ENCODE results near the gene DPYSL4.

Gene DPYSL4

DNA sequence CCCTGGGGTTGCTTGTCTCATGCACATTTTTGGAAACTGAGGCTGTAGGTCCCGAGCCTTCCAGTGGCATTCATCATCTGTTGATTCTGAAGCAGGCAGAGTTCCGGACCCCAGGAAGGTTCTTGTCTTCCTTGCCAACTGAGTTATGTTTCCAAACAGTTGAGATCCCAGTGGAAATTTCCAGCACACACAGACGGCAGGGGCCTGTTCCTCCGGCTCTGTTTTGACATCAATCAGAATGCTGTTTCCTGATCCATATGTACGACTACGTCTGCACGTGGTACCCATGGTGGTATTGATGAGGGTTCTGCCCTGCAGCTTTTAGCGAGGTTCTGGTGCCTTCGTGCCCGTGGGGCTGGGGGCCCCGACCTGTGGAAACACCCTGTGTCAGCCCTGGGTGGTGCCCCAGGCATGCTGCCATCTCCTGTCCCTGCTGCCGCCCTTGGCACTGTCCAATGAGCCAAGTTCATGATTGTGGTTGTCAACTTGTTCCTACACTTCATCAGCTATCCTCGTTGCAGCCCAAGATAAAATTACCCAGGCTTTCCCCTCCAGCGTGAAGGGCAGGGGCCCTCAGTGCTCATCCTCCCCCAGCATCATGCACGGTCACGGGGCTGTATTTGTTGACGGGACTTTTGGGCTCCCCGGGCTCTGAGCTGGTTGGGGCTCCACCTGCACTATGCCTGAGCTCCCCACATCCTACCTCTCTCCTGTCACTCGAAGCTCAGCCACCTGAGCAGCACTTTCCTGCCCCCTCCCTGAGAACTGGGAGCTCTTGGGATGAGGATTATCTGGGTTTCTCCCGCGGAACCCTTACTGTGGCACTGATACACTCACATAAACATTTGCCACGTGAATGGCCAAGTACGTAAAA, 7.8 kb upstream of the DPYSL4 start:
- no peak for DNase-seq (ENCODE audit: low spot score)

GRCh38 chr10:132179551-132180392, 7.0 kb upstream of the DPYSL4 start:
- DNase-seq (ENCODE audit: low spot score): no peak

DNA sequence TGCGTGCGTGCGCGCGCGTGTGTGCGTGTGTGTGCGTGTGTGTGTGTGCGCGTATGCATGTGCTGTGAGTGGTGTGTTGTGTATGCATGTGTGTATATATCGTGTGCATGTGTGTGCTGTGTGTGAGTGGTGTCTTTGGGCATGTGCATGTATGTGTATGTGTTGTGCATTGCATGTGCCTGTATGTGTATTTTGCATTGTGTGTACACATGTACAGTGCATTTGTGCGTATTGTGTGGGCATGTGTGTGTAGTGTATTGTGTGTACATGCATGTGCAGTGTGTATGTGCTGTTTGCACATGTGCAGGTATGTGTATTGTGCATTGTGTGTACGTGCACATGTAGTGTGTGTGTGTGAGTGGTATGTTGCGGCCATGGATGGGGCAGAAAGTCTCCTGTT, 6.0 kb upstream of the DPYSL4 start:
- DNase-seq (ENCODE audit: low spot score): no peak

DNA sequence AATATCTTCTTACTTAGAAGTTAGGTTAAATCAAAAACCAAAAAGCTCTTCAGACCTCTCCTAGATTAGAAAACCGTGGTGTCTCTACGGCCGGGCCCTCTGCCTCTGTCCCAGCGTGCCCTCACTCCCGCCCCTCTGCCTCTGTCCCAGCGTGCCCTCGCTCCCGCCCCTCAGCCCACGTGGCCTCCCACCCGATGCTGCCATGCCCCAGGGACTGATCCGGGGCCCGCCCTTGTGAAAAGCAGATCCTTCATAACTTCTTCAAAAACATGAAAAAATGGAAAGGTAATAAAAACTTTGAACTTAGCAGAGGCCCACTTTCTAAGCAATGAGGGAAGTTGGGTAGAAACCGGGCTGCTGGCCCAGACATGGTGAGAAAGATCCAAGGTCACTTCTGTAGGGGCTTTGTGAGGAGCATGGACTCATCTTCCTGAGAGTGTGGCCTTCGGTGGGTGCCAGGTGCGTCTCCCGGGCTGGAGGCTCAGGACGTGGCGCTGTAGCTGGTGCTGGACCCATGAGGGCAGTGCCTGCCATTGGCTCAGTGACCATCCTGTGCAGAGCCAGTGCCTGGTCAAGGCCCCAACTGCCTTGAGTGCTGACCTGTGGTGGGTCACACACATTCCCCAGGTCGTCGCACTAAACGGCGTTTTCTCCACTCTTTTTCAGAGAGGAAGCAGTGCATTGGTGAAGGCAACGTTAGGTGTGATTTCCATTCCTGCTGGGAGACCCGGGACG, 4.9 kb upstream of the DPYSL4 start:
- DNase-seq (ENCODE audit: low spot score): no peak

DNA sequence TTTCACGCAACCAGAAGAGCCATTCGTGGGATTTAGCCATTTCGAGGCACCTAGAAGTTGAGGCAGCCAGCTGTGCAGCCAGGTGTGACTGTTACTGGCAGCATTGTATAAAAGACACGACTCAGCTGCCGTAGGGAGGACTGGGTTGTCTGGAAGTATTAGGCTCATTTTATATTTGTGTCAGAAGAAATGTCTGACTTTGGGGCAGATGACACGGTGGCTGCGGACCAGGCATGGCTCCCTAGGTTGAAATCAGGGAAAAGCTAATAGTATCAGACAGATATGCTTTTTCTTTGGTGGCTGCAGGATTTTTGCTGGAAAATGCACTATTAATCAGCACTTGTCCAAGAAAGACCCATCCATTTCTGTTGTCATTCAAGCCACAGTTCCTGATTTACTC, 4.2 kb upstream of the DPYSL4 start:
- DNase-seq (ENCODE audit: low spot score): no peak

DNA sequence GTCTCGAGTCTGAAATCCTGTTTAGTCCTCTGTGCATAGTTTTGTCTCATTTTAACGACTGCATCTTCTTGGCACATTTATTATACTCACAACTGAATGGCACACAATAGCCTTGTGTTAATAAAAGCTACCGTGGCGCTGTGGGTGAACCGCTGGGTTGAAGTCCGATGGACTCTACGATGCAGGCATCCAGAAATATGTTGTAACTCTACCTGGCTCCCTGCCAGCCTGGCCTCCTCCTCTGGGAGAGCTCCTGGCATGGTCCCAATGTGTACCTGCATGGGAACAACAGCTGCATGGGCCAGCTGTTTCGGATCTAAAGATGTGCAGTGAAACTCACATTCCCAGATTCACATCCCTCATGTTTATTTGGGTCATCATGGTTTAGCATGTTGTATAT, 3.7 kb upstream of the DPYSL4 start:
- DNase-seq (ENCODE audit: low spot score): no peak

DNA sequence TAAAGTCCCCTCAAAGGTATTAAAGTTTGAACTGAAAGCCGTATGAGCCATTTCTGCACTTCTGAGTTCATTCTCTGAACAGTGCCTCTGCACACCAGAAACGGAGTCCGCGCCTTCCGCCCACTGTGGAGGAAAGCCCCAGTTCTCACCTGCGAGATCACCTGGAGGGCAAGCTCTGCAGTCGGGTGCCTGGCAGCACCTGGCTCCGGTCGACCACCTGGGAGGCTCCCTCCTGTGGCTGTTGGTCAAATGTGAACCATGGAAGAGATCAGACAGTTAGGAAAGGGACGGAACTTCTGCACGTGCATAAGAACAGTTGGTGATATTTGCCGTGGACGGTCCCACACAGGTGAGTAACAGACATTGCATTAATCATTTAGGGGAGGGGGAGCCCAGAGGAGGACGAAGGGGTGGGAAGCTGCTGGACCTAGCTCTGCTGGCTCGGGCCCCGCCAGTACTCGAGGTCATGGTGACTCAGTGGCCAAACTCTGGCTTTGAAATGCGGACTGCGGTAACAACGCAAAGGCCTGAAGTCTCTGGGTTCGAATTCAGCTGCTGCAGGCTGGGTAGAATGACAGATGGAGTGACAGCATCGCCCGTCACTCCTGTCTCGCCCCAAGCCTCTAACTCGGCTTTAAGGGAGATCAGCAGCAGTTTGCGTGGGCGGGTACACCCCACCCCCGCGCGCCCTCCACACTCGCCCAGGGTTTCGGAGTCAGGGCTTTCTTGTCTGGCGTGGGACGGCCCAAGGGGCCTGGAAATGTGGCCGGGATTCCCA, 1.7 kb upstream of the DPYSL4 start:
- DNase-seq (ENCODE audit: low spot score): no peak

DNA sequence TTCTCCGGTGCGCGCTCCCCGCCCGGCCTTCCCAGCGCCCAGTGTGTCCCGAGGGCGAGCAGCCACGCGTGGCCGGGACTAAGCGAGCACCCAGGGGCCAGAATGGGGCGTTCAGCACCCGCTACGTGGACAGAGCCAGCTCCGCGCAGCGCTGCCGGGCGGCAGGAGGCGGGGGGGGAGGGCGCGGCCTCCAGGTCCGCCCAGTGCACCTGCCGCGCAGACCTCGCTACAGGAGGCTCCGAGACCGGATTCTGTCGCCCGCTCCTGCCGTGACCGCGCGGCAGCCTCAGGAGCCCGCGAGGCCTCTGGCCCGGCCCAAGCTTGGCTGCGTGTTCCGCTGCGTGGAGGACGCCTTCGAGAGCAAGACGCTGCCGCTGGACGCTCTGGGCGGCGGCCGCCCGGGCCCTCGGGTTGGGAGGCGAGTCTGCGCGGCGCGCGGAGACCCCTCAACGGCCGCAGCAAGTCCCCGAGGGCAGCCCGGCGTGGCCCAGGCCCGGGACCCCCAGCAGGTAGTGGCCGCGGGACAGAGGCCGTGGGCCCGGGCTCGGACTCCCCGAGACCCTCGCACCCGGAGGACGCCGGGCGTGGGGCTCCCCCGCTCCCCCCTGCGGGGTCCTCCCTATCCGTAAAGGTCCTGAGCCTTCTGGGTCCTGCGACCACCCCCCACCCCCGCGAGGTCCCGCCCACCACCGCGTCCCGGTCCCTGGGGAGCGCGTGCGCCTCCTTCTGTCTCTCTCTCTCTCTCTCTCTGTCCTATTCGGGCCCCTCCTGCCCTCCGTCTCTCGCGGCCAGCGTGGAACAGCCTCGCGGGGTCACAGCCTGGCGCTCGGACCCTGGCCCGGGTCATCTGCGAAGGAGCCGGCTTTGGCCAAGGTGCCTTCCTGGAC, 904 bp upstream of the DPYSL4 start:
- peak; percentile 59 for DNase-seq (ENCODE audit: low spot score)

DNA sequence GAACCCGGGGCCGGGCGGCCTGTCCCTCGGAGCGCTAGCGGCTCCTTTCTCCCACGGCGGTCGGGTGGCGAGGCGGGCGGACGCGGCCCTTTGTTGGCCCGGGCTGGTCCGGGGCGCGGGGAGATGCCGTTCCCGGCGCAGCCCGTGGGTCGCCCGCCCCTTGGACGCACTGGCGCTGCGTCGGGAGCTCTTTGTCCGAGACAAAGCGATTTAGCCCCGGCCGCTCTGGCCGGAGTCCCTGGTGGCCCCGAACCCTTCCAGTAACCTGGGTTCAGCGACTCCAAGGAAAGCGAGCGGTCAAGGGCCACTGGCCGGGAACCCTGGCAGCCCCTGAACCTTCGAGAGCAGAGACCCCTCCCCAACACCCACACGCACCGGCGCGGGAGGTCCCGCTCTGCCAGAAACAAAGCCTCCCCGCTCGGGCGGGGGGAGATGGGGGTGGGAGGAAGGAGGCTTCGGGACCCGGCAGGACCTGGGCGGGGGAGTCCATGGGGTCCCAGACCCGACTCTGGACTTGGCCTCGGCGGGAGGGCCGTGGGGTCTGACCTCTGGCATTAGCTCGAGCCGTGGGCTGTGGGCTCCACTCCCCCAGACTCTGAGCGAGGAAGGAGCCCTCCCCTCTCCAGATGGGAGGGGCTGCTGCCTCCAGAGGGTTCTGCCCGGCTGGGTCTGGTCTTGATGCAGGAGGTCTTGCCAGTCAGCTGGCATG, 836 bp downstream of the DPYSL4 start:
- peak; percentile 40 for DNase-seq (ENCODE audit: low spot score)

GRCh38 chr10:132188331-132188730, 1.6 kb downstream of the DPYSL4 start:
- DNase-seq (ENCODE audit: low spot score): no peak

DNA sequence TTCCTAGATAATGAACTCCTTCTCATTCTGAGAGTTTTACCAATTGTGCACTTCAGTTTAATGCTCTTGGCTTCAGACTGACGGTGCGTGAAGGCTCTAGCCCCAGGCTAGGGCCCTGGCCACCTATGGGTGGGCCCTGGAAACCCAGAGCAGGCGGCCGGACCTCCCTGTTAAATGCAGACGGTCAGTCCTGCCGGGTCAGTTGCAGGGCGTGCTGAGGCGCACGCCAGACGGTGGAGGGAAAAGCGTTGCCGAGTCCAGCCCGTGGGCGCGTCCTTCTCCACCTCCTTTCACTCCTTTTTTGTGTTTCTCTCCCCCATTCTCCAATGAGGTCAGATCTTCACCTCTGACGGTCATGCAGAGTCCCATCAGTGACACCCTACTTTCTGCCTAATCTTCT, 2.3 kb downstream of the DPYSL4 start:
- DNase-seq (ENCODE audit: low spot score): no peak

- no peak for DNase-seq (ENCODE audit: low spot score)
Observed at GRCh38 chr10:132189810-132190422, 3.2 kb downstream of the DPYSL4 start.

- DNase-seq (ENCODE audit: low spot score): no peak
Observed at GRCh38 chr10:132192076-132192975, 5.6 kb downstream of the DPYSL4 start.

- DNase-seq (ENCODE audit: low spot score): no peak
Observed at GRCh38 chr10:132192991-132193665, 6.4 kb downstream of the DPYSL4 start.

DNA sequence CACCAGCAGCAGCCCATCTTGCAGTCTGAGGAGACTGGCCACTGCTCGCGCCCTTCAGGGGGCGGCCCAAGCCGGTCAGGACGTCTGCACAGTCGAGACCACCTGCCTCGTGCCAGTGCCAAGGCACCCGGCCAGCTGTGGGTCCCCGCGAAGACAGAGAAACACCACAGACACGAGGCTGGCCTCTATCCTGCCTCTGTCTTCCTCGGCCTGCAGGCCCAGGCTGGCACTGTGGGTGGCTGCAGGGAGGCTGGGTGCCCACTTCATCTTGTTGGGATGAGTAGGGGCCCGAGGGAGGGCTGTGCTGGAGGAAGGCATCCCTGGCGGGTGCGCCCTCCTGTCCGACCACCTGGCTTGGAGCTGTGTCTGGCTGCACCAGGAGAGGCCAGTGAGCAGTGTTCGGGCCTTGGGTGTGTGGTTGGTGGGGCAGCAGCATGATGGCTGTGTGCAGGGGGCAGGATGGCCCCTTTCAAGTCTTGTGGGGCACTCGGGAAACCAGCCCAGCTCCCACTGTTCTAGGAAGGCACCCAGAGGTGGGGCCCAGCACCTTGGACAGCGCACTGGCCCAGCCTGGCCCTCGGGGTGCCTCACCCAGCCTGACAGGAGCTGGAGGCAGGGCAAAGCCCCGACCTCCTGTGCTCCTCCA, 7.3 kb downstream of the DPYSL4 start:
- DNase-seq (ENCODE audit: low spot score): peak; percentile 58

DNA sequence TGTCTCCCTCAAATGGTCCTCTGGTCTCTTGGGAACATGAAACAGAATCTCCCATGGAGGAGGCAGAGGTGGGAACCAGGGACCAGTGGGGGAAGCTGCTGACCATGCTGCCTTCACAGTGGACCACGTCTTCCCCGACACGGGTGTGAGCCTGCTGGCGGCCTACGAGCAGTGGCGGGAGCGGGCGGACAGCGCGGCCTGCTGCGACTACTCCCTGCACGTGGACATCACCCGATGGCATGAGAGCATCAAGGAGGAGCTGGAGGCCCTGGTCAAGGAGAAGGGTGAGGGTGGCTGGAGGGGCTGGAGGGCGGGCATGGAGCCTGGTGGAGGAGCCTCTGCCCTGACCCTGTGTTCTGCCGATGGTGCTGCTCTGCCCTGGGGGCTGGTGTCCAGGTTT, 8.0 kb downstream of the DPYSL4 start:
- no peak for DNase-seq (ENCODE audit: low spot score)

GRCh38 chr10:132195366-132196075, 8.8 kb downstream of the DPYSL4 start:
- no peak for DNase-seq (ENCODE audit: low spot score)
